CD4-positive, CD25-positive, alpha-beta regulatory T cell (primary cell): ENCODE measurements around the gene RPS5. TPM values are rescaled to one million over a fixed set of nuclear protein-coding genes. Genes with fewer than 3 reads are reported as not detected.
"Not testable (repeated sequence)": the region's sequence is repeated elsewhere in the genome, so short reads cannot be mapped to it uniquely, and the experiment has no call there.

Experiments
- ATAC-seq, 2 donors: fragments of 150-1000 bp; cut with Tn5 transposase; one replicate each; pipeline ENCODE4 v1.10.0; 2021; ENCODE audit warnings: low read depth in 2 of 2, moderate number of reproducible peaks in 2 of 2, moderate library complexity in 1 of 2
- DNase-seq, 3 donors: peaks; one replicate each; pipeline versions ENCODE4 v3.0.0 to v3.0.0-alpha.2; 2012 to 2022; ENCODE audit warnings: mixed read lengths in 1 of 3
- H3K27ac ChIP-seq: one replicate; pipeline ENCODE4 v1.7.0; 2013; ENCODE audit warnings: mild to moderate bottlenecking, low read length; ENCODE audit not compliant: insufficient read depth, poor library complexity, severe bottlenecking
- H3K27me3 ChIP-seq: one replicate; pipeline ENCODE4 v1.7.0; 2013; ENCODE audit warnings: low read length; ENCODE audit not compliant: control insufficient read depth, insufficient read depth
- H3K36me3 ChIP-seq: one replicate; pipeline ENCODE4 v1.7.0; 2013; ENCODE audit warnings: mild to moderate bottlenecking, low read length, moderate library complexity; ENCODE audit not compliant: control insufficient read depth, insufficient read depth
- H3K4me1 ChIP-seq: 2 replicates; pipeline ENCODE4 v1.7.0; 2013; ENCODE audit warnings: mild to moderate bottlenecking, low read length; ENCODE audit not compliant: insufficient read depth, control insufficient read depth, poor library complexity, severe bottlenecking
- H3K4me3 ChIP-seq: one replicate; pipeline ENCODE4 v1.7.0; 2013; ENCODE audit warnings: low read depth, mild to moderate bottlenecking, low read length, moderate library complexity
- H3K9me3 ChIP-seq, 2 experiments: 1 replicate in 1 of 2; 2 replicates in 1 of 2; pipeline ENCODE4 v1.7.0; 2013; ENCODE audit warnings: low read length in 2 of 2, mild to moderate bottlenecking in 1 of 2, moderate library complexity in 1 of 2; ENCODE audit not compliant: control insufficient read depth in 2 of 2
- H3K27ac Mint-ChIP-seq, 3 donors: one replicate each; pipeline ENCODE4 v1.8.0; 2020 to 2022; ENCODE audit warnings: mild to moderate bottlenecking in 3 of 3, mixed read lengths in 3 of 3, moderate library complexity in 2 of 3
- H3K27me3 Mint-ChIP-seq: one replicate; pipeline ENCODE4 v1.8.0; 2022; ENCODE audit warnings: mild to moderate bottlenecking, mixed read lengths
- H3K36me3 Mint-ChIP-seq: one replicate; pipeline ENCODE4 v1.8.0; 2020; ENCODE audit warnings: mixed read lengths
- H3K4me1 Mint-ChIP-seq, 4 donors: one replicate each; pipeline ENCODE4 v1.8.0; 2020 to 2022; ENCODE audit warnings: mixed read lengths in 4 of 4, mild to moderate bottlenecking in 1 of 4
- H3K4me3 Mint-ChIP-seq, 4 donors: one replicate each; pipeline ENCODE4 v1.8.0; 2020 to 2022; ENCODE audit warnings: mild to moderate bottlenecking in 4 of 4, mixed read lengths in 4 of 4, moderate library complexity in 3 of 4
- H3K9me3 Mint-ChIP-seq, 7 donors: one replicate each; pipeline ENCODE4 v1.8.0; 2020 to 2022; ENCODE audit warnings: mixed read lengths in 7 of 7, mild to moderate bottlenecking in 3 of 7, moderate library complexity in 2 of 7
- polyA plus RNA-seq, 4 donors: library from polyadenylated mRNA; unstranded; fragments of 300-500 nt; fragmentation: Illumina TruSeq; gene quantifications; one replicate each; pipeline ENCODE4 v1.2.3, GENCODE V29; 2021
- total RNA-seq: library from RNA; stranded (reverse); gene quantifications from one replicate; pipeline ENCODE4 v1.2.3, GENCODE V29; 2022

RPS5 gene
- total and polyA plus RNA-seq, 5 donors from 2014 or later: 747 to 1,786 (median 1,162) TPM

DNA sequence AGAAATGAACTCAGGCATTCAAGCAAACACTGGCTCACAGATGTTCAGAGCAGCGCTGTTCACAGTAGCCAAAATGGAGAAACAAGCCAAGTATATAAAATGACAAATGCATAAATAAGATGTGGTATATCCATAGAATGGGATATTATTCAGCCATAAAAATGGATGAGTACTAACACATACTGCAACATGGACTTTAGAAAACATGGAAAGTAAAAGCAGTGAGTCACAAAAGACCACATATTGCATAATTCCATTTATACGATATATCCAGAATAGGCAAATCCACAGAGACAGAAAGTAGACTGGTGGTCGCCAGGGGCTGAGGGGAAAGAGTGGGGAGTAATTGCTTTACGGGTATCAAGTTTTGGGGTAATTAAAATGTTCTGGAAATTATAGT is 12.9 kb upstream of the RPS5 start:
- no peak overlapping the region for H3K4me3 Mint-ChIP-seq
- Histone ChIP-seq H3K27me3 (no peaks in the 10 kb centered on the region), H3K4me3 (no peak overlapping the region), H3K9me3 (no peaks in the 10 kb centered on the region), H3K27ac (no peak overlapping the region), H3K36me3 (no peaks in the 10 kb centered on the region), H3K4me1 (no peaks in the 10 kb centered on the region)
- no peaks in the 10 kb centered on the region for H3K9me3 Mint-ChIP-seq
- no peaks in the 10 kb centered on the region for H3K36me3 Mint-ChIP-seq
- no peak overlapping the region for H3K27ac Mint-ChIP-seq
- ATAC-seq (no peak), DNase-seq (no peak)
- H3K4me1 Mint-ChIP-seq: peaks cover 0 to 3% (median 1%) of the 10 kb centered on the region in 4 donors
- no peaks in the 10 kb centered on the region for H3K27me3 Mint-ChIP-seq

GRCh38 chr19:58376724-58377123 is 10.3 kb upstream of the RPS5 start:
- not testable (repeated sequence) for H3K36me3 ChIP-seq, H3K27ac Mint-ChIP-seq, H3K27ac ChIP-seq, H3K9me3 ChIP-seq, H3K4me3 Mint-ChIP-seq, ATAC-seq, H3K27me3 Mint-ChIP-seq, H3K9me3 Mint-ChIP-seq, H3K36me3 Mint-ChIP-seq, DNase-seq, H3K27me3 ChIP-seq, H3K4me3 ChIP-seq
- H3K4me1 ChIP-seq: peaks cover 15% of the 10 kb centered on the region
- peaks cover 4 to 19% (median 12%) of the 10 kb centered on the region in 4 donors for H3K4me1 Mint-ChIP-seq

DNA sequence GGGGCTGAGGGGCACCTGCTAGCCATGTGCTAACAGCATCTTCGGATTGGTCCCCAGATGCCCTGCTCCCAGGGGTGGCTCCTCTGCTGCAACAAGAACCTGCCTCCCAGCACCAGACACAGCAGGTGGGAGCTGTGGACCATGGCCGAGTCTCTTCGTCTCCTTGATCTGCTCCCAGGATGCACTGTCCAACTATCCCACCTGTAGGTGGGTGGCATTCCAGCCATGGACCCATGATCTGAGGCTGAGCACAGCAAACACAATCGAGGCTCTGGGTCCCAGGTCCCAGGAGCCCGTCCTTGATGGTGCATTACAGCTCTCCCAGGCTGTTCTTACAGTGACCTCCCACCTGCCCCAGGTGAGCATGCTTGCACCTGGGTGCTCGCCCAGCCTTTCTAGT is 7.8 kb upstream of the RPS5 start:
- DNase-seq (no peak), ATAC-seq (no peak)
- peak overlapping the region in 2 of 3 donors; percentile 67 to 97 for H3K27ac Mint-ChIP-seq
- Histone ChIP-seq H3K9me3 (no peaks in the 10 kb centered on the region), H3K27me3 (no peaks in the 10 kb centered on the region), H3K27ac (no peak overlapping the region), H3K4me3 (no peak overlapping the region), H3K4me1 (peaks cover 22% of the 10 kb centered on the region), H3K36me3 (no peaks in the 10 kb centered on the region)
- no peaks in the 10 kb centered on the region for H3K9me3 Mint-ChIP-seq
- peaks cover 4 to 31% (median 13%) of the 10 kb centered on the region in 4 donors for H3K4me1 Mint-ChIP-seq
- H3K36me3 Mint-ChIP-seq: no peaks in the 10 kb centered on the region
- peak overlapping the region; percentile 77 to 99 (median 96) for H3K4me3 Mint-ChIP-seq
- H3K27me3 Mint-ChIP-seq: no peaks in the 10 kb centered on the region

DNA sequence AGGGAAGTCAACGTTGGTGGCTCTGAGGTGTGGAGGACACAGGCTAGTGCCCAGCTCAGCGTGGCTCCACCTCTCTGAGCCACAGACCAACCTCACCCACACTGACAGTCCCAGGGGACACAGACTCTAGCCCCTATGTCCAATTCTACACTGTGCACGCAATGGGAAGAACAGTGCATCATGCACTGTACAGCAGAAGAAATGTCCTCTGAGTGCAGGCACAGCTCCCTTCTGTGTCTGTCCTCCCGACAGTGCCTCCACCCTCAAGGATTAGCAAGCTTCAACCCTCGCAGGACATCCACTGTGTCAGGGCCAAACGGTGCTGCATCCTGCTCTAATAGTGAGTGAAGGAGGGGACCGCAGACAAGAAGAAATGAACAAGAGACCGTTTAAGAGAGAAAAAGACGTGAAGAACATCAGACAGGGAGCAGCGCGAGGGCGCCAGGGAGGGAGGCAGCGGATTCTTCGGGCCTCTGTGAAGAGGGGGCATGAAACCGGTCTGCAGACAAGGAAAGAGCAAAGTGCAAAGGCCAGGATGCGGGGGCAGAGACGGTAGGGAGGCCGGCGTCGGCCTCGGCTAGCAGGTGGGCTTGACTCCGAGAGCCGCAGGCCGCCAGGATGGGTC is 6.9 kb upstream of the RPS5 start:
- ATAC-seq (no peak), DNase-seq (no peak)
- no peaks in the 10 kb centered on the region for H3K9me3 ChIP-seq
- Mint-ChIP-seq H3K27ac (peak overlapping the region; percentile 97 to 99 (median 97)), H3K9me3 (no peaks in the 10 kb centered on the region), H3K36me3 (no peaks in the 10 kb centered on the region), H3K27me3 (no peaks in the 10 kb centered on the region), H3K4me3 (peak overlapping the region; percentile 93 to 99 (median 96)), H3K4me1 (peaks cover 4 to 32% (median 13%) of the 10 kb centered on the region in 4 donors)
- peaks cover 22% of the 10 kb centered on the region for H3K4me1 ChIP-seq
- no peaks in the 10 kb centered on the region for H3K36me3 ChIP-seq
- H3K27me3 ChIP-seq: no peaks in the 10 kb centered on the region
- H3K4me3 ChIP-seq: peak overlapping the region; percentile 70
- H3K27ac ChIP-seq: peak overlapping the region; percentile 96

DNA sequence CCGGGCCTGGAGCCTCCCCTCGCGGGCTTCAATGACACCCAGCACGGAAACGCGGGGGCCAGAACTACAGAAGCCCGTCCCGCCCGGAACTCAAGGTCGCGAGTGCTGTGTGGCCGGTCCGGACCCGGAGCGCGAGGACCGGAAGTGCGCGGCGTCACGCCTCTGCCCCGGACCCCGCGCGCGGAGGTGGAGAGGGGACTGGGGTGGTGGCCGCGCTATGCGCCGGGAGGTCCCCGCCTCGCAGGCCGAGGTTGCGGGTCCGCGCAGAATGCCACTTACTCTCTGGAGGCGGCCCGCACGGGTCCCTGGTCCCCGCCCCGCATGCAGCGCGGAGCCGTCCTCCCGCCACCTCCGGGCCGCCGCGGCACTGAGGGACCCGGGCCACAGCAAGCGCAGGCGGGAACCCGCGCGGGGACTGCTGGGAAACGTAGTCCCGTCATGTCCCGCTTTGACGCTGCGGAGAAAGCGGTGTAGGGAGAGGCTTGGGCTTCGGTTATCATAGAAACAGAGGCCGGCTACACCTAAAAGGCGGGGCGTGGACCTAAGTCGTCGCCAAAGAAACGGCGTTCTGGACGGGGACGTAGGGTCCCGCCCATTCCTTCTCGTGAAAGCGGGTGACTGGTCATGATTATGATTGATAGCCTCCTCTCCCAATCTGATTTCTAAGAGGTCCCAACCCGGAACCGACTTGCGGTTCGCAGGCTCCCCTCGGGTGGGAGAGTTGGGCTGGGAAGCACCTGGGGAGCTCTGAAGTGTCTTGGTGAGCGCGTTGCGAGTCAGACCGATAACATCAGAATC is 6.2 kb upstream of the RPS5 start, which contains the start of gene ZNF837:
Gene ZNF837, minus strand, starts transcription at position 369 of the 798 bp plus-strand sequence. CDS start 11,698 bp downstream, outside the sequence.
- peak within 1 kb of the TSS; percentile 96 for H3K27ac ChIP-seq
- no peaks in the 10 kb centered on the region for H3K36me3 ChIP-seq
- Mint-ChIP-seq H3K36me3 (no peaks in the 10 kb centered on the region), H3K27me3 (no peaks in the 10 kb centered on the region), H3K9me3 (no peaks in the 10 kb centered on the region), H3K4me1 (peaks cover 4 to 38% (median 17%) of the 10 kb centered on the region in 4 donors), H3K27ac (peak within 1 kb of the TSS; percentile 97 to 99 (median 97)), H3K4me3 (peak within 1 kb of the TSS; percentile 93 to 99 (median 96))
- peak within 1 kb of the TSS; percentile 70 for H3K4me3 ChIP-seq
- peak; percentile 87 to 88 for ATAC-seq
- peak; percentile 98 to 100 (median 99) for DNase-seq
- H3K9me3 ChIP-seq: no peaks in the 10 kb centered on the region
- no peaks in the 10 kb centered on the region for H3K27me3 ChIP-seq
- peaks cover 26% of the 10 kb centered on the region for H3K4me1 ChIP-seq

- Histone ChIP-seq H3K27ac (peak overlapping the region; percentile 96), H3K9me3 (no peaks in the 10 kb centered on the region), H3K27me3 (no peaks in the 10 kb centered on the region), H3K36me3 (no peaks in the 10 kb centered on the region), H3K4me3 (peak overlapping the region; percentile 70), H3K4me1 (peaks cover 34% of the 10 kb centered on the region)
- Mint-ChIP-seq H3K9me3 (peaks cover 0 to 1% (median 0%) of the 10 kb centered on the region in 7 donors), H3K4me3 (peak overlapping the region; percentile 93 to 99 (median 96)), H3K4me1 (peaks cover 4 to 43% (median 18%) of the 10 kb centered on the region in 4 donors), H3K36me3 (no peaks in the 10 kb centered on the region), H3K27ac (peak overlapping the region; percentile 95 to 97 (median 97)), H3K27me3 (no peaks in the 10 kb centered on the region)
- ATAC-seq: no peak
- DNase-seq: no peak
Measured at GRCh38 chr19:58381460-58382212, 5.4 kb upstream of the RPS5 start.

- Histone ChIP-seq H3K27ac (no peak overlapping the region), H3K4me3 (no peak overlapping the region), H3K9me3 (no peaks in the 10 kb centered on the region), H3K4me1 (peaks cover 44% of the 10 kb centered on the region), H3K36me3 (no peaks in the 10 kb centered on the region), H3K27me3 (no peaks in the 10 kb centered on the region)
- Mint-ChIP-seq H3K4me1 (peaks cover 10 to 57% (median 28%) of the 10 kb centered on the region in 4 donors), H3K36me3 (no peaks in the 10 kb centered on the region), H3K9me3 (peaks cover 0 to 1% (median 0%) of the 10 kb centered on the region in 7 donors), H3K4me3 (peak overlapping the region in 2 of 4 donors; percentile 27 to 85), H3K27me3 (no peaks in the 10 kb centered on the region), H3K27ac (no peak overlapping the region)
- ATAC-seq (no peak), DNase-seq (no peak)
Measured at GRCh38 chr19:58382997-58383603, 4.0 kb upstream of the RPS5 start.
